Smooth muscle cell (in vitro differentiated cells): Measurements from ENCODE around the gene SH3RF3. TPM values are rescaled to one million over a fixed set of nuclear protein-coding genes. Genes with fewer than 3 reads are reported as not detected.

Source experiments
- DNase-seq: peaks from one replicate; lab custom pipeline; 2025; ENCODE audit not compliant: unreplicated experiment; lab: John Stamatoyannopoulos, UW
- H2AFZ ChIP-seq: fragments of 200-600 bp; sonication (generic); 2 replicates; pipeline ENCODE4 v1.6.0; 2016; ENCODE audit warnings: antibody characterized with exemption, low read depth, mild to moderate bottlenecking
- H3F3A ChIP-seq: fragments of 200-600 bp; sonication (generic); 2 replicates; pipeline ENCODE4 v1.6.0; 2017; ENCODE audit warnings: antibody characterized with exemption, low read depth
- H3K27ac ChIP-seq: fragments of 200-600 bp; sonication (generic); 2 replicates; pipeline ENCODE4 v1.5.1; 2016; ENCODE audit warnings: low read depth, mild to moderate bottlenecking
- H3K27me3 ChIP-seq: fragments of 200-600 bp; sonication (generic); 2 replicates; pipeline ENCODE4 v1.6.1; 2016; ENCODE audit warnings: low read depth, mild to moderate bottlenecking
- H3K36me3 ChIP-seq: fragments of 200-600 bp; sonication (generic); 2 replicates; pipeline ENCODE4 v1.5.1; 2016; ENCODE audit warnings: low read depth
- H3K4me1 ChIP-seq: fragments of 200-600 bp; sonication (generic); 2 replicates; pipeline ENCODE4 v1.5.1; 2016; ENCODE audit warnings: low read depth
- H3K4me2 ChIP-seq: fragments of 200-600 bp; sonication (generic); 2 replicates; pipeline ENCODE4 v1.6.0; 2016; ENCODE audit warnings: mild to moderate bottlenecking
- H3K4me3 ChIP-seq: fragments of 200-600 bp; sonication (generic); 2 replicates; pipeline ENCODE4 v1.5.1; 2016; ENCODE audit warnings: mild to moderate bottlenecking
- H3K79me2 ChIP-seq: fragments of 200-600 bp; sonication (generic); 2 replicates; pipeline ENCODE4 v1.6.0; 2016; ENCODE audit warnings: low read depth, mild to moderate bottlenecking
- H3K9ac ChIP-seq: fragments of 200-600 bp; sonication (generic); 2 replicates; pipeline ENCODE4 v1.6.0; 2016; ENCODE audit warnings: low read depth
- H3K9me3 ChIP-seq: fragments of 200-600 bp; sonication (generic); replicated peaks from 2 replicates; pipeline ENCODE4 v1.5.1; 2016; ENCODE audit warnings: low read depth
- H4K20me1 ChIP-seq: fragments of 200-600 bp; sonication (generic); 2 replicates; pipeline ENCODE4 v1.6.0; 2016; ENCODE audit warnings: low read depth
- CTCF ChIP-seq: fragments of 200-600 bp; sonication (generic); IDR thresholded peaks from 2 replicates; pipeline ENCODE4 v1.5.1; 2017; ENCODE audit warnings: borderline replicate concordance, mild to moderate bottlenecking, antibody characterized with exemption; ENCODE audit not compliant: insufficient read depth, poor library complexity, severe bottlenecking
- WGBS: methylation state at CpG from one replicate; pipeline ENCODE4 v1.1.7; 2016; ENCODE audit warnings: low lambda C conversion rate; 5-methylcytosine and 5-hydroxymethylcytosine counted together
- polyA plus RNA-seq: library from polyadenylated mRNA; unstranded; fragments of >200 nt; fragmentation: Nextera tagmentation; extraction: Ambion mirVana; gene quantifications from 2 replicates; pipeline ENCODE4 v1.2.1, GENCODE V29; 2016
- total RNA-seq: library from RNA; depleted of rRNA; stranded (reverse); fragments of >200 nt; gene quantifications from 2 replicates; pipeline ENCODE4 v1.2.3, GENCODE V29; 2014

Gene SH3RF3
- total and polyA plus RNA-seq, 2 experiments from 2014 or later: 6.6 to 11.8 TPM

- Histone ChIP-seq H2AFZ (no peak overlapping the region), H3K9me3 (no peaks in the 10 kb centered on the region), H3K36me3 (no peaks in the 10 kb centered on the region), H3K4me2 (no peak overlapping the region), H4K20me1 (no peaks in the 10 kb centered on the region), H3K4me1 (no peaks in the 10 kb centered on the region), H3K4me3 (no peak overlapping the region), H3K27ac (no peak overlapping the region), H3F3A (no peaks in the 10 kb centered on the region), H3K9ac (no peak overlapping the region), H3K27me3 (no peaks in the 10 kb centered on the region), H3K79me2 (no peaks in the 10 kb centered on the region)
- no peak for TF ChIP-seq CTCF
- 95% methylated on average over 5 of the region's 5 CpGs for WGBS
- DNase-seq: no peak
Observed at GRCh38 chr2:109531221-109531620, 402.2 kb downstream of the SH3RF3 start.

GRCh38 chr2:109531896-109532727 lies 403.1 kb downstream of the SH3RF3 start:
- DNase-seq: no peak
- Histone ChIP-seq H4K20me1 (no peaks in the 10 kb centered on the region), H3K79me2 (no peaks in the 10 kb centered on the region), H3K4me3 (no peak overlapping the region), H3K4me1 (no peaks in the 10 kb centered on the region), H3K9me3 (no peaks in the 10 kb centered on the region), H3K4me2 (no peak overlapping the region), H2AFZ (no peak overlapping the region), H3K27me3 (no peaks in the 10 kb centered on the region), H3K27ac (no peak overlapping the region), H3K36me3 (no peaks in the 10 kb centered on the region), H3F3A (no peaks in the 10 kb centered on the region), H3K9ac (no peak overlapping the region)
- WGBS: 92% methylated on average over 10 of the region's 10 CpGs
- TF ChIP-seq CTCF: no peak

- H3K9ac ChIP-seq: no peak overlapping the region
- H3K36me3 ChIP-seq: no peaks in the 10 kb centered on the region
- DNase-seq: no peak
- 88% methylated on average over 5 of the region's 5 CpGs for WGBS
- H3K9me3 ChIP-seq: no peaks in the 10 kb centered on the region
- no peak overlapping the region for H2AFZ ChIP-seq
- H3K27ac ChIP-seq: no peak overlapping the region
- H3F3A ChIP-seq: no peaks in the 10 kb centered on the region
- H3K4me3 ChIP-seq: no peak overlapping the region
- H3K4me2 ChIP-seq: no peak overlapping the region
- no peak for TF ChIP-seq CTCF
- no peaks in the 10 kb centered on the region for H3K79me2 ChIP-seq
- no peaks in the 10 kb centered on the region for H4K20me1 ChIP-seq
- no peaks in the 10 kb centered on the region for H3K27me3 ChIP-seq
- H3K4me1 ChIP-seq: no peaks in the 10 kb centered on the region
Observed at GRCh38 chr2:109532728-109533076, 403.7 kb downstream of the SH3RF3 start.

GRCh38 chr2:109533823-109534222 lies 404.8 kb downstream of the SH3RF3 start:
- H3F3A ChIP-seq: no peaks in the 10 kb centered on the region
- H3K27ac ChIP-seq: no peak overlapping the region
- no peaks in the 10 kb centered on the region for H3K9me3 ChIP-seq
- no peak overlapping the region for H3K4me2 ChIP-seq
- no peaks in the 10 kb centered on the region for H3K4me1 ChIP-seq
- H4K20me1 ChIP-seq: no peaks in the 10 kb centered on the region
- H2AFZ ChIP-seq: no peak overlapping the region
- WGBS: 81% methylated on average over 7 of the region's 7 CpGs
- H3K36me3 ChIP-seq: no peaks in the 10 kb centered on the region
- no peak overlapping the region for H3K9ac ChIP-seq
- no peak for TF ChIP-seq CTCF
- H3K79me2 ChIP-seq: no peaks in the 10 kb centered on the region
- H3K27me3 ChIP-seq: no peaks in the 10 kb centered on the region
- DNase-seq: no peak
- H3K4me3 ChIP-seq: no peak overlapping the region
